ENCODE measurements around the gene REPS2. TPM values are rescaled to one million over a fixed set of nuclear protein-coding genes. Genes with fewer than 3 reads are reported as not detected.

REPS2 gene
- total and polyA plus RNA-seq, 9 of the 15 experiments (the other 6 are each of a cell fraction or from before 2014, with no cell fraction given): 0.01 to 0.07 (median 0.01) TPM; not detected in 3

GRCh38 chrX:17052793-17053192 is 106.3 kb downstream of the REPS2 start:
- CTCF ChIA-PET (ENCODE audit: low intra/inter-chr PET ratio): no interaction called here
- 0% methylated on average over 2 of the region's 2 CpGs for WGBS (ENCODE audit: insufficient coverage, low coverage, missing lambda C conversion rate)
- H3K79me2 ChIP-seq (ENCODE audit: control insufficient read depth, insufficient read depth, low read length): no peaks in the 10 kb centered on the region
- no peak overlapping the region for H3K4me2 ChIP-seq (ENCODE audit: insufficient read depth, low read length)
- no peaks in the 10 kb centered on the region; a peak in 1 of 5 replicates for H3K27me3 ChIP-seq (ENCODE audit: control insufficient read depth in 2 of 2, insufficient read depth in 2 of 2, low read length in 2 of 2)
- H3K4me1 ChIP-seq (replicated peaks in 1 of 2; ENCODE audit: control insufficient read depth in 2 of 2, insufficient read depth in 2 of 2, low read length in 2 of 2): no peaks in the 10 kb centered on the region
- no peaks in the 10 kb centered on the region for H3K36me3 ChIP-seq (ENCODE audit: control insufficient read depth, insufficient read depth, low read length)
- H3K9me3 ChIP-seq (replicated peaks; ENCODE audit: control insufficient read depth, insufficient read depth, low read depth, low read length): no peaks in the 10 kb centered on the region
- no peak for FAIRE-seq
- in situ Hi-C loops (cut with MboI) (no loop called here), intact Hi-C loops (cut with micrococcal nuclease) (no loop called here)
- H2AFZ ChIP-seq (ENCODE audit: low read depth, low read length): no peak overlapping the region
- H3K9me1 ChIP-seq (ENCODE audit: control insufficient read depth, insufficient read depth, low read length): no peaks in the 10 kb centered on the region
- no peak for DNase-seq (ENCODE audit: extremely low read depth in 1 of 4, low spot score in 3 of 4)
- no TSS peak for BruUV-seq (replicated peaks)
- no peak overlapping the region for H3K9ac ChIP-seq (ENCODE audit: insufficient read depth in 1 of 2, low read depth in 2 of 2, low read length in 2 of 2)
- H3K27ac ChIP-seq (ENCODE audit: extremely low read depth, low read depth, low read length): no peak overlapping the region
- no peak overlapping the region for H3K4me3 ChIP-seq
- POLR2A ChIA-PET: no interaction called here
- no peak for ATAC-seq
- no peaks in the 10 kb centered on the region for H4K20me1 ChIP-seq (replicated peaks; ENCODE audit: control insufficient read depth, insufficient read depth, low read length)
- no peak for TF ChIP-seq KLF1 (tag; IDR thresholded peaks at IDR 0.05)
- no peak for TF ChIP-seq YBX1 (IDR thresholded peaks at IDR 0.05)
- no peak for TF ChIP-seq ZNF12 (CRISPR knock-in tag; IDR thresholded peaks at IDR 0.05)
- no peak for TF ChIP-seq EHMT2 (IDR thresholded peaks at IDR 0.05)
- no peak for TF ChIP-seq FOXK2 (conservative IDR thresholded peaks at IDR 0.05 in 1 of 2, IDR thresholded peaks at IDR 0.05 in 1 of 2; ENCODE audit: low read depth in 2 of 2)
- no peak for TF ChIP-seq CBX3 (IDR thresholded peaks at IDR 0.05; ENCODE audit: borderline replicate concordance in 1 of 2, low read length in 2 of 2)
- no peak for TF ChIP-seq U2AF2 (optimal IDR thresholded peaks at IDR 0.05; ENCODE audit: low read depth, low read length)
- TF ChIP-seq ELK3 (CRISPR knock-in tag; IDR thresholded peaks at IDR 0.05): no peak
- TF ChIP-seq RCOR1 (IDR thresholded peaks at IDR 0.05; ENCODE audit: borderline replicate concordance in 1 of 2, low read depth in 2 of 2, low read length in 2 of 2): no peak
- TF ChIP-seq IRF9 (tag; IDR thresholded peaks at IDR 0.05): no peak
- TF ChIP-seq CBFA2T2 (conservative IDR thresholded peaks at IDR 0.05): no peak
- no peak for TF ChIP-seq CREB5 (CRISPR knock-in tag; IDR thresholded peaks at IDR 0.05)
